Measurements from ENCODE around the gene PI4KB. TPM values are rescaled to one million over a fixed set of nuclear protein-coding genes. Genes with fewer than 3 reads are reported as not detected.
A peak's percentile ranks its signal among the peaks of the same experiment; 100 is the strongest.

PI4KB gene
- total RNA-seq, 1 donor from 2014 or later, result 59.5 TPM

DNA sequence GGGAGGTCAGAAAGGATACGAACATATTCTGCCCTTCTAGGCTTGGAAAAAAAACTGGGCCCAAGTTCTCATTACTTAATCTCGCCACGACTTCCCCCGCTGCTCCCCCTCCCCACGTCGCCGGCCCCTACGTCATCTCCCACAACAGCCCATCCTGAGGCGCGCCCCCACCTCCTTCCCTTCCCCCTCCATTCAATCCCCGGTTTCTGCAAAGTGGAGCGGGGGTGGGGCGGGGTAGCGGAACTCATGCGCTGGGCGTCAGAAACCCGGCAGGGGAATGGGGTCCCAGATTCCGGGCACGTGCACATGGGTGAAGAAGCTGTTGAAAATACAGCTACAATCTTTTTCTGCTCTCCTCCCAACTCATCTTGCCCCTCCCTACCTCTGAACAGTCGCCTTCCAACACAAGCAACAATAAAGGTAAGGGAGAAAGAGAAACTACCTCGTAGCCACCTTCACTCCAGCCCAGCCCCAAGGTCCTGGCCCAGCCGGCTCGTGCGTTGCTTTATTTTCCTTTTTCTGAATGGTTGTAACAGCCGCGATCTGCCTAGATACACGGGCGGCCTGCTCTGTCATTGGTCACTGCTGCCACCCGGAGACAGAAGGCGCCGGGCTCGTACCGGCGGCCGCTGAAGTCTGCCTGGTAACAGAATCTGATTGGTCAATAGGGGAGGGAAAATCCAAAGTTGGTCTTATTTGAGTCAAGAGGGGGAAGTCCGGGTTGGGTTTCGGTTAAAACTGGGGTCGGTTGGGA lies 19.7 kb upstream of the PI4KB start, which contains the start of gene RFX5:
RFX5 (minus strand) TSS at position 484 of the 754 bp plus-strand sequence. CDS start 932 bp downstream, outside the sequence.
- peak; percentile 98 for DNase-seq (ENCODE audit: low read depth)

DNA sequence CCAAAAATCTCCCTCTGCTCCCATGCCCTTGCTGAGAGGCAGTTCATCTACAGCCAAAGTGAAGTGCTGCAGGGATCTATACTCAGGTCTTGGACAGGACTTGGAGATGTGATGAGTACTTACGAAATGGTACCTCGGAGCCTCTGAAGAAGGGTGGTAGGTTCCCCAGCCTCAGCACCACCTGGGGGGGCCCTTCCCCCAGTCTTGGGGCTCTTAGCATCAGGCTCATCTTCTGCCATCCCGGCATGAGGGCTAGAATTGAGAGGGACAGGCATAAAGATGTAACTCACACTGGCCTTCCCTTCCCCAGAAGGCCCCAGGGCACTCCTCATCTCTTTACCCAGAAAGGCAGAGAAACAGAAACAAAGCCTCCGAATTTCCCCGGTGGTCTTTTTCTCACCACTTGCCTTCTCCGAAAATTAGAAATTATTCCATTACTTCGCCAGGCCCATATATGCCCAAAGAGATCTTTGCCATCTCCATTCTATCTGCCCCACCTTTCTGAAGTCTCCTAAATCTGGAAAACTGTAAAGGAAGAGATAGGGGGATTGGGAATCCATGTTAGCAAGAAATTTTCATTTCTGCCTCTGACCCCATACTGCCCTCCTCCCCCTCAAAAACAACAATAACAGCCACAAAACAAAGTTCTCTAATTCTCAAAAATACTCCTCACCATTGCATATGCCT lies 19.0 kb upstream of the PI4KB start:
- DNase-seq (ENCODE audit: low read depth), result no peak

DNA sequence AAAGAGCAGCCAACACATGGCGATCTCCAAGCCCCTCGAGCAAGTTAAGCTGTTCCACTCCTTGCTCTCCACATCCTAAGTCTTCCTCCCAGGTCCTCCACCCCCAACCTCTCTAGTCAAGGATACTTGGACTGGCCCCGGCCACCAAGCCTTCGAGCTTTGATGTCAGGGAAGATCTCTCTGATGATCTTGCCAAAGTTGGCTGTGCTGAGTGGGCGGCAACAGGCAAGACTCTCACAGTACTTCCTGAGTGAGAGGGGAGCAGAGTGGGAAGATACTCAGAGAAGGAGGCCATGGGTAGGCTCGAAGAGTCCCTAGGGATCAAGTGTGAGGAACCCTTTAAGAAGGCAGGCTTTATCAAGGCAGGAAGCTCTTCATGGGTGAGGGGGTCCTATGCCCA lies 17.1 kb upstream of the PI4KB start:
- DNase-seq (ENCODE audit: low read depth), result no peak

GRCh38 chr1:151343587-151343986 lies 16.4 kb upstream of the PI4KB start:
- no peak for DNase-seq (ENCODE audit: low read depth)

GRCh38 chr1:151342569-151342968 lies 15.4 kb upstream of the PI4KB start:
- DNase-seq (ENCODE audit: low read depth), result no peak

DNA sequence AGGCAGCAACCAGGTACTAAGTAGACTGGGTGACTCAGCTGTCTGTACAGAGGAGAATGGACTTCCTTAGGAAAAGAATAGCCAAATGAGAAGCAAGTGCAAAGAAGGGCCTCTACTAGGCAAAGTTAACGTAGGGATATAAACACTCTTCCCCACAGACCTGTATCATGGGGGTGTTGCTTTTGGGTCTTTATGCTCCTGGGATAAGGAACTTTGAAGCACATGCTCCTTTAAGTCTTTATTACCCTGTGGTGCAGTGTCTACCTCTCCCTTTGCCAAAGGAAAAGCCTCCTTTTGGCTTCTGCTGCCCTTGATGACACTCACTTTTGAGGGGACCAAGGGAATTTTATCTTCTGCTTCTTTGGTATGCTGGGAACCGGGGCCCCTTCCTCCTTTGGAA lies 14.8 kb upstream of the PI4KB start:
- DNase-seq (ENCODE audit: low read depth), result no peak

- peak; percentile 86 for DNase-seq (ENCODE audit: low read depth)
Measured at GRCh38 chr1:151340870-151341754, 13.9 kb upstream of the PI4KB start.

- DNase-seq (ENCODE audit: low read depth), result no peak
Measured at GRCh38 chr1:151336556-151336955, 9.3 kb upstream of the PI4KB start.

GRCh38 chr1:151334822-151335221 lies 7.6 kb upstream of the PI4KB start:
- DNase-seq (ENCODE audit: low read depth), result no peak

- DNase-seq (ENCODE audit: low read depth), result no peak
Measured at GRCh38 chr1:151327903-151328674, 873 bp upstream of the PI4KB start.

DNA sequence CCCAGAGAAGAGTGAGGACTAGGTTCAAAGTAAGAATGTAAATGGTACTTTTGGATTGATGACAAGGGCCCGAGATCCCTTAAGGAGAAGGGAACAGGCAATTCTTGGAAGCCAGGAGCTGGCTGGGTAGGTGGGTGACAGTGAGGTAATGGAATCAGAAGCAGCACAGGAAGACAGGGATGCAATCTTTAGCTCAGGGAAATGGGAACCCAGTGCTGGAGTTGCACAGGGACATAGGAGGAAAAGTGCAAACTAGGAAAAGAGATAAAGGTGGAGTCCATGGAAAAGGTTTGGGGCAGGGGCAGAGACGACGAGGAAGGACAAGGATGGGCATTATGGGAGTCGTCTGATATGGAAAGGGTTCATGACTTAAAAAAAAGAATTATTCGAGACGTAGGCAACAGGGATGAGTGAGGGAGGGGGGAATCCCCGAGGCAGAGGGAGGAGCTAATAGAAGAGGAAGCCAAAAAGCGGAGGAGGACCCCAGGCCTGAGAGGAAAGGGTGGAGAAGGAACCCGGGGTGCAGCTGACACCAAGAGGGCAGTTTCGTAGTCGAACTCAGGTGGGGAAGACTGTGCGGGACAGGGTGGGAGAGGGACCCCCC lies 495 bp downstream of the PI4KB start:
- DNase-seq (ENCODE audit: low read depth), result peak; percentile 53

DNA sequence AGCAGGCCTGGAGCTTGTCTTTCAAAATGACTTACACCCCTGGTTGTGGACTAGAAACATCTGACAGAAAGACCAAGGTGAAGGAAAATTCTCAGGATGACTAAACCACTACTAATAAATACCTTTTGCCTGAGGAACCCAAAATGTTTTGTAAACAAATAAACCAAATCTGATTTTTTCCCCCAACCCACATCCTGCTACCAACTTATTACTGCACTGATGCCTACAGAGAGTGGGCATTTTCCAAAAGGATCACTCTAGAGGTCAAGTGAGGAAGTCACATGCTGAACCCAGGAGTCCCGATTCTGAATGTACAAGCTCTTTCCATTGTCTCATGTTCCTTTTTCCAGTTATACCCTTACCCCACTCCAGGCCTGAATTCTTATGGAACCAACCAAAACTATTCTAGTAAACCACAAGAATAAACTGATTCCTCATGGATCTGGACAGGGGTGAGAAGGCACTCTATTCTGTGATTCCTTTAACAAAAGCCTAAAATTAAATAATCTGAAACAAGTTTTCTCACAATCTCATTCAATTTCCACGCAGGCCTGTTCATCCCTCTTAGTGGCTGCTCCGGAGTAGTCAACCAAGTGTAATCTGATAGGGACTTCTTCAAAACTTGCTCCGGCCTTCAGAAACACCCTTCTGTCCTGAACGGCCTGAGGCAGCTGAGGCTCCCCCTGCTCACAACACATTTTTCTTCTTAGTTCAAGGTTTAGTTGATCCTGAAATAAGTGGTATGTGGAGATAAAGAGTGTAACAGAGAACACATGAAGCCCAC lies 1.4 kb downstream of the PI4KB start:
- peak; percentile 51 for DNase-seq (ENCODE audit: low read depth)

DNA sequence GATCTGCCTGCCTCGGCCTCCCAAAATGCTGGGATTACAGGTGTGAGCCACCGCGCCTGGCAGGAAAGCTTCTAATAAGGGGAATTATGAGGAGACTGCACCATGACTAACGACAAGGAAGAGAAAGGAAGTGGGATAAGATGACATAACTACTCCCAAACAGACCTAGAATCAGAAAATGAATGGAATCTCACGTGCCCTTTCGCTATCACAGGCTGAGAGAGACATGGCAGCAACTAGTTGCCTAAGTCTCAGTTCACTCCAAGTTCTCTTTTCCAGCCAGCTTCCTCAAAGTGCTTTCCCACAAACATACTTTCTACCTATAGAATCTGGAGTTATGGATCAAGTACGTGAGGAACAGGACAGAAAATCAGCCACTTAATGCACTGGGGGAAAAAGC lies 2.0 kb downstream of the PI4KB start:
- no peak for DNase-seq (ENCODE audit: low read depth)

DNA sequence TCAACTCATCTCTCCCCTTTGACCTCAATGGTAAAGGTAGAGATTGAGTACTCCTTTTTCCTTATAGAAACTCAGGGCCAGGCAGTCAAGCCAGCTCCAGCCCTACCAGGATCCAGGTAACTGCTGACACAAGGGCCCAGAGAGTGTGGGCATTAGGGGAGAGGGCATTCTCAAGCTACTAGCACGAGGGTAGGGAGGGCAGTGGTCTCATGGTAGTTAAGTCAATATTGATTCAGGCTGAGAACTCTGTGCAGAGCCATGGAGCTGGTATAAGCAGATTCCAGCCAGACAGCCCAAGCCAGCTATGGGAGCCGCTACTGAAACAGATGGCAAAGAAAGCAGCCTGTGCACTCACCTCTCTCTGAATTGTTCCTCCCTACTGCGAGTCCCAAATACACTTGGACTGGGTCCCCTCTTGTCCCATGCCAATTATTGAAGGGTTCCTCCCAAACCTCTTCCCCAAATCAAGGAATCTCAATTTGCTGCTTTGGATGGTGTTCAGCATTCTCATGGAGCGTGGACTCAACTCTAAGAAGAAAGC lies 2.8 kb downstream of the PI4KB start:
- no peak for DNase-seq (ENCODE audit: low read depth)

DNA sequence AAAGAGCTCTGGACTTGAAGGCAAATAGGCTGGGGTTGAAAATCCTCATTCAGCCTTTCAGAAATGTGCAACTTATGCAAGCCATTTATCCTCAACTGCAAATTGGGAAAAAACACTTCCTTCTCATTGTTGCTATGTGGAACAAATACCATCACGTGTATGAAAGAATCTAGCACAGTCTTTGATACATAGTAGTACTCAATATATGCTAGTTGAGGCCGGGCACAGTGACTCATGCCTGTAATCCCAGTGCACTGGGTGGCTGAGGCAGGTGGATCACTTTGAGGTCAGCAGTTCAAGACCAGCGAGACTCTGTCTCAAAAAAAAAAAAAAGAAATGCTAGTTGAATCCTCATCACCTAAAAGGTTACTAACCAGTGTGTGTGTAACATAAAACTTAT lies 8.2 kb downstream of the PI4KB start:
- DNase-seq (ENCODE audit: low read depth), result no peak

GRCh38 chr1:151315565-151316235 lies 11.5 kb downstream of the PI4KB start:
- DNase-seq (ENCODE audit: low read depth), result no peak

DNA sequence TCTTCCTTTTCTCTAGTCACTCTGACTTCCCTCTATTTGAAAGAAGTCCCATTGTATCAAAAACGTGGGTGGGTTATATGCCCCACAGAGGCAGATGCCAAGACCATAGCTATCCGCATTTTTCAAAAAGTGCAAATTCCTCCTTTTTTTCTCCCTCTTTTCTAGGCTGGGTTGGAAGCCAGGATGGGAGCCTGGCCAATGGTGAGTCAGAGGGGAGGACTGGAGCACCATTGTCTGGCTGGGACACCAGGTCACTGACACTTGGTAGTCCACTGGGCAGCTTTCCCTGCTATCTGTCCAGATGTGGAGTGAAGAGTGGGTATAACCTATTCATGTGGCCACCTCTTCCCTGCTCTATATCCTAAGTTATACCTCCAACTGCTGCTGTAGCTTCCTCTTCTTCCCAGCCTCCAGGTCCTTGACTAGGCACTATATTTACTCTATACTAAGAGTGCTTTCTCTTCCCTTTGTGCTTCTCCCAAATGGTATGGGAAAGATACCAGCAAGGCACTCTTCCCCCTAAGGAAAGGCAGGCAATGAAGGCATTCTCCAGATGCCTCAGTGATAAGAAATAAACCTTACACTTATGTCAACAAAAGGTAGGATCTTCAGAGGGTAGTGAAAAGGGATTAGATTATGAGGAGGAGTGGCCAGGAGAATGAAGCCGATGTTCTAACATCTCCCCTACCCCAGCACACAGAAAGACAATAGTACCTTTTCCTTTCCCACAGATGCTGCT lies 12.9 kb downstream of the PI4KB start:
- peak; percentile 76 for DNase-seq (ENCODE audit: low read depth)

GRCh38 chr1:151313501-151313900 lies 13.7 kb downstream of the PI4KB start:
- no peak for DNase-seq (ENCODE audit: low read depth)
